ENCODE data around the gene RNPEPL1. TPM values are rescaled to one million over a fixed set of nuclear protein-coding genes. Genes with fewer than 3 reads are reported as not detected.

The RNPEPL1 gene
- total RNA-seq, 1 experiment from 2014 or later = 88.2 TPM

DNA sequence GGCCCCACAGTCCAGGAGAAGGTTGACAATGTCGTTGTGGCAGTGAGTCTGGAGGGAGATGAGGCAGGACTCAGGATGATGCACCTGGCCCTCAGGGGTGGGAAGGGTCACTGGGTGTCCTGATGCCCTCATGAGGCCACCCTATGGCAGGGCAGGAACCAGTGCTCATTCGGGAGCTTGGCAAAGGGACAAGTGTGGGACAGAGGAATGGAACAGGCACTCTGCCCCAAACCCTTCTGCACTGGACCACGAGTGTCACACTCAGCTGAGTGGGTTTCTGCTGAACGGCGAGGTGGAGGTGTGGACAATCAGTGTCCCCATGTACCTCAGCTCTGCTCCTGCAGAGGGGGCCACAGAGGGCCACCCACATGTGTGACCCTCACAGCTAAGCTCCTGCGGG is 42.5 kb upstream of the RNPEPL1 start:
- in situ Hi-C loops (cut with HindIII; ENCODE audit: low pct_unique_long_range_greater_than_20kb, low sequenced_read_pairs) = no loop called here
- CTCF ChIA-PET = no interaction called here
- no TSS peak for BruUV-seq (replicated peaks)

DNA sequence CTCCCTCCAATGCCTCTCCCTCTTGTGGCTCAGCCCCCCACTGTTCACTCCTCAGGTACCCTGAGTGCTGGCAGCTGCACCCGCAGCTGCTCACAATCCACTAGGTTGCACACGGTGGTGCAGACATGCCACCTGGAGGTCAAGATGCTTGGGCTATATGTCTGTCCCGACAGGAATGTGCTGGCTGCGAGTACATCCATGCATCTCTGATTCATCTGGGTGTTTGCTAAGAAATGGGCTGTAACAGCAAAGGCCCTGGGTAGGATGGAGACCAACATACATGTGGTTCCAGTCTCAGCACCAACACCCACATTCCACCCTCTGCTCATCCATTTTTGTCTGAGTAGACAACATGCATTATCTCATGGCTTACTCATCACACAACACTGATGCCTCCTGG is 41.8 kb upstream of the RNPEPL1 start:
- intact Hi-C loops (cut with micrococcal nuclease; ENCODE audit: unreplicated experiment) = no loop called here
- TF ChIP-seq, protein P1, sequence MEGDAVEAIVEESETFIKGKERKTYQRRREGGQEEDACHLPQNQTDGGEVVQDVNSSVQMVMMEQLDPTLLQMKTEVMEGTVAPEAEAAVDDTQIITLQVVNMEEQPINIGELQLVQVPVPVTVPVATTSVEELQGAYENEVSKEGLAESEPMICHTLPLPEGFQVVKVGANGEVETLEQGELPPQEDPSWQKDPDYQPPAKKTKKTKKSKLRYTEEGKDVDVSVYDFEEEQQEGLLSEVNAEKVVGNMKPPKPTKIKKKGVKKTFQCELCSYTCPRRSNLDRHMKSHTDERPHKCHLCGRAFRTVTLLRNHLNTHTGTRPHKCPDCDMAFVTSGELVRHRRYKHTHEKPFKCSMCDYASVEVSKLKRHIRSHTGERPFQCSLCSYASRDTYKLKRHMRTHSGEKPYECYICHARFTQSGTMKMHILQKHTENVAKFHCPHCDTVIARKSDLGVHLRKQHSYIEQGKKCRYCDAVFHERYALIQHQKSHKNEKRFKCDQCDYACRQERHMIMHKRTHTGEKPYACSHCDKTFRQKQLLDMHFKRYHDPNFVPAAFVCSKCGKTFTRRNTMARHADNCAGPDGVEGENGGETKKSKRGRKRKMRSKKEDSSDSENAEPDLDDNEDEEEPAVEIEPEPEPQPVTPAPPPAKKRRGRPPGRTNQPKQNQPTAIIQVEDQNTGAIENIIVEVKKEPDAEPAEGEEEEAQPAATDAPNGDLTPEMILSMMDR (IDR thresholded peaks at IDR 0.05) = no peak
- TF ChIP-seq REST (IDR thresholded peaks at IDR 0.05; ENCODE audit: insufficient read depth in 1 of 2, low read depth in 2 of 2, low read length in 1 of 2) (no peak), POLR2AphosphoS5 (IDR thresholded peaks at IDR 0.05; ENCODE audit: low read depth, low read length) (no peak), SIN3A (IDR thresholded peaks at IDR 0.05; ENCODE audit: borderline replicate concordance, insufficient read depth, low read depth, low read length) (no peak), TCF7L2 (IDR thresholded peaks at IDR 0.05; ENCODE audit: low read depth, low read length) (no peak)
- Histone ChIP-seq H3K27ac (ENCODE audit: low read length) (no peak overlapping the region), H3K4me3 (ENCODE audit: low read depth in 2 of 2, low read length in 2 of 2) (no peak overlapping the region), H3K27me3 (ENCODE audit: control insufficient read depth, insufficient read depth, low read length) (no peaks in the 10 kb centered on the region), H3K4me1 (ENCODE audit: control insufficient read depth, insufficient read depth, low read length) (no peaks in the 10 kb centered on the region), H3K36me3 (ENCODE audit: control insufficient read depth, insufficient read depth, low read length) (no peaks in the 10 kb centered on the region), H3K9me3 (ENCODE audit: control insufficient read depth, insufficient read depth, low read depth, low read length) (peaks cover 20% of the 10 kb centered on the region; the same call in 1 of the 2 replicates)
- ATAC-seq (no peak), DNase-seq (ENCODE audit: low read depth, low spot score) (no peak)
- CTCF ChIA-PET = no interaction called here
- POLR2A ChIA-PET = no interaction called here
- BruUV-seq (replicated peaks) = no TSS peak
- in situ Hi-C loops (cut with HindIII; ENCODE audit: low pct_unique_long_range_greater_than_20kb, low sequenced_read_pairs) = no loop called here

More for the DNA sequence above, 42.5 kb upstream of the RNPEPL1 start:
- intact Hi-C loops (cut with micrococcal nuclease; ENCODE audit: unreplicated experiment) = no loop called here
- ATAC-seq (no peak), DNase-seq (ENCODE audit: low read depth, low spot score) (no peak)
- TF ChIP-seq SIN3A (IDR thresholded peaks at IDR 0.05; ENCODE audit: borderline replicate concordance, insufficient read depth, low read depth, low read length) (no peak), REST (IDR thresholded peaks at IDR 0.05; ENCODE audit: insufficient read depth in 1 of 2, low read depth in 2 of 2, low read length in 1 of 2) (no peak), POLR2AphosphoS5 (IDR thresholded peaks at IDR 0.05; ENCODE audit: low read depth, low read length) (no peak), TCF7L2 (IDR thresholded peaks at IDR 0.05; ENCODE audit: low read depth, low read length) (no peak)
- TF ChIP-seq, protein P1 (IDR thresholded peaks at IDR 0.05) = no peak
- Histone ChIP-seq H3K4me1 (ENCODE audit: control insufficient read depth, insufficient read depth, low read length) (no peaks in the 10 kb centered on the region), H3K27me3 (ENCODE audit: control insufficient read depth, insufficient read depth, low read length) (no peaks in the 10 kb centered on the region), H3K4me3 (ENCODE audit: low read depth in 2 of 2, low read length in 2 of 2) (no peak overlapping the region), H3K9me3 (ENCODE audit: control insufficient read depth, insufficient read depth, low read depth, low read length) (peaks cover 20% of the 10 kb centered on the region; the same call in 1 of the 2 replicates), H3K27ac (ENCODE audit: low read length) (no peak overlapping the region), H3K36me3 (ENCODE audit: control insufficient read depth, insufficient read depth, low read length) (no peaks in the 10 kb centered on the region)
- POLR2A ChIA-PET = no interaction called here
